Amygdala (tissue), 56 donors: Measurements from ENCODE around the gene RIC1.
A peak's percentile ranks its signal among the peaks of the same experiment; 100 is the strongest.
"Not testable (repeated sequence)": the region's sequence is repeated elsewhere in the genome, so short reads cannot be mapped to it uniquely, and the experiment has no call there.

Source experiments
- DNase-seq, 56 donors: peaks; one replicate each; lab custom pipeline; 2025; lab: John Stamatoyannopoulos, UW

The RIC1 gene

GRCh38 chr9:5617749-5618148, 11.2 kb upstream of the RIC1 start:
- no peak for DNase-seq

GRCh38 chr9:5620494-5620893, 8.4 kb upstream of the RIC1 start:
- DNase-seq, result no peak

GRCh38 chr9:5621327-5621726, 7.6 kb upstream of the RIC1 start:
- DNase-seq, result no peak

GRCh38 chr9:5622016-5622415, 6.9 kb upstream of the RIC1 start:
- DNase-seq, result no peak

GRCh38 chr9:5624655-5625054, 4.3 kb upstream of the RIC1 start:
- no peak for DNase-seq

GRCh38 chr9:5626727-5627634, 1.9 kb upstream of the RIC1 start:
- DNase-seq, result peak in 22 of 56 donors; percentile 2 to 72 (median 11)

- DNase-seq, result not testable (repeated sequence)
Measured at GRCh38 chr9:5627686-5628085, 1.2 kb upstream of the RIC1 start.

GRCh38 chr9:5628183-5628529, 751 bp upstream of the RIC1 start:
- peak in 1 of 56 donors; percentile 36 for DNase-seq

- DNase-seq, result peak in 34 of 56 donors; percentile 14 to 79 (median 56)
Measured at GRCh38 chr9:5629312-5630080, 589 bp downstream of the RIC1 start.

GRCh38 chr9:5630081-5630507, 1.2 kb downstream of the RIC1 start:
- DNase-seq, result no peak

- DNase-seq, result no peak
Measured at GRCh38 chr9:5631026-5631425, 2.1 kb downstream of the RIC1 start.

GRCh38 chr9:5632540-5632939, 3.6 kb downstream of the RIC1 start:
- DNase-seq, result no peak

GRCh38 chr9:5633243-5633642, 4.3 kb downstream of the RIC1 start:
- DNase-seq, result no peak

GRCh38 chr9:5635390-5635789, 6.5 kb downstream of the RIC1 start:
- no peak for DNase-seq

GRCh38 chr9:5639816-5640215, 10.9 kb downstream of the RIC1 start:
- DNase-seq, result no peak

GRCh38 chr9:5642170-5642569, 13.3 kb downstream of the RIC1 start:
- peak in 1 of 56 donors; percentile 5 for DNase-seq

GRCh38 chr9:5643005-5643624, 14.2 kb downstream of the RIC1 start:
- DNase-seq, result no peak

- no peak for DNase-seq
Measured at GRCh38 chr9:5644501-5644900, 15.6 kb downstream of the RIC1 start.

GRCh38 chr9:5646116-5646515, 17.2 kb downstream of the RIC1 start:
- no peak for DNase-seq

GRCh38 chr9:5650356-5651105, 21.6 kb downstream of the RIC1 start:
- DNase-seq, result no peak

GRCh38 chr9:5651246-5651645, 22.3 kb downstream of the RIC1 start:
- no peak for DNase-seq
